ENCODE results near the gene TDRD3. TPM values are rescaled to one million over a fixed set of nuclear protein-coding genes. Genes with fewer than 3 reads are reported as not detected.
A peak's percentile ranks its signal among the peaks of the same experiment; 100 is the strongest.
"Not testable (repeated sequence)": the region's sequence is repeated elsewhere in the genome, so short reads cannot be mapped to it uniquely, and the experiment has no call there.

Gene TDRD3
- total and polyA plus RNA-seq, 5 donors: 14.8 to 59.0 (median 50.7) TPM

DNA sequence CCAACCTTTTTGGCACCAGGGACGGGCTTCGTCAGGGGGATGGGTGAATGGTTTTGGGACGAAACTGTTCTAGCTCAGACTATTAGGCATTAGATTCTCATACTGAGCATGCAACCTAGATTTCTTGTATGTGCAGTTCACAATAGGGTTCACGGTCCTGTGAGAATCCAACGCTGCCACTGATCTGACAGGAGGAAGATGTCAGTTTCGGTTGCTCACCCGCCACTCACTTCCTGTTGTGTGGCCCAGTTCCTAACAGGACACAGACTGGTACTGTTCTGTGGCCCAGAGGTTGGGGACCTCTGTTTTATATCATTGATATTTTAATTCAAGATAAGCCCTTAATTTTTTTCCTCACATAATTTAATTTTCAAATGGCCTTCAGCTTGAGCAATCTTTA is 26.7 kb upstream of the TDRD3 start:
- WGBS: 72% methylated on average over 7 of the region's 7 CpGs

DNA sequence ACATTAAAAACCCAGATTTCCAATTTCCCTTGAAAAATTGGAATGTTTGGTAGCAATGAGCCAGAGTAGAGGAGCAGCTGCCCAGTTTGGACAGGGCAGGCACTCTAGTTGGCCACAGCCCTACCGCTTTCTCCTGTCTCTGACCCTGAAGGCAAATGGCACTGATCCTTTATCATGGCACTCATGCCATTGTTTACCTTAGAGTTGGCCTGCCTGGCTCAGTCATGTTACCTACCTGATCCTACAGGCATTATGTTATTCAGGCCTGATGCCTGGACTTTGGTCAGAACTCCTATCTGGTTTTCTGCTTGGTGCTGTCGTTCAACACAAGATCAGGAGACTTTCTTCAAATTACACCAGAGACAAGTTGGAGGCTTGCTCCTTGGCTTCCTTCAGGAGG is 24.9 kb upstream of the TDRD3 start:
- ATAC-seq (no peak), DNase-seq (no peak)
- no peaks in the 10 kb centered on the region for H3K4me1 ChIP-seq (ENCODE audit: control insufficient read depth, insufficient read depth, low read length)
- intact Hi-C loops (cut with DNase I): no loop called here
- H3K27me3 ChIP-seq (ENCODE audit: control insufficient read depth, insufficient read depth): peaks cover 3% of the 10 kb centered on the region
- H3K27ac ChIP-seq (ENCODE audit: low read length): no peak overlapping the region
- no peaks in the 10 kb centered on the region for H3K9me3 ChIP-seq (ENCODE audit: control insufficient read depth, low read length)
- WGBS: 93% methylated on average over 2 of the region's 2 CpGs
- H3K4me3 ChIP-seq (ENCODE audit: low read length): no peak overlapping the region

More for the DNA sequence above, 26.7 kb upstream of the TDRD3 start:
- H3K27me3 ChIP-seq (ENCODE audit: control insufficient read depth, insufficient read depth): peaks cover 3% of the 10 kb centered on the region
- DNase-seq (no peak), ATAC-seq (no peak)
- no peaks in the 10 kb centered on the region for H3K9me3 ChIP-seq (ENCODE audit: control insufficient read depth, low read length)
- no peak overlapping the region for H3K27ac ChIP-seq (ENCODE audit: low read length)
- no peaks in the 10 kb centered on the region for H3K4me1 ChIP-seq (ENCODE audit: control insufficient read depth, insufficient read depth, low read length)
- intact Hi-C loops (cut with DNase I): no loop called here
- H3K4me3 ChIP-seq (ENCODE audit: low read length): no peak overlapping the region

DNA sequence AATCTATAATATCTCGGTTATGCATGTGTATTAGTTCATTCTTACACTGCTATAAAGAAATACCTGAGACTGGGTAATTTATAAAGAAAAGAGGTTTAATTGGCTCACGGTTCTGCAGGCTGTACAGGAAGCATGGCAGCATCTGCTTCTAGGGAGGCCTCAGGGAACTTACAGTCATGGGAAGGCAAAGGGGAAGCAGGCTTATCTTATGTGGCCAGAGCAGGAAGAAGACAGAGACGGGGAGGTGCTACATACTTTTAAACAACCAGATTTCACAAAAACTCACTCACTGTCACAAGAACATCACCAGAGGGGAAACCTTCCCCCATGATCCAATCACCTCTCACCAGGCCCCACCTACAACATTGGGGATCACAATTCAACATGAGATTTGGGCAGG is 17.7 kb upstream of the TDRD3 start:
- H3K4me1 ChIP-seq (ENCODE audit: control insufficient read depth, insufficient read depth, low read length); intact Hi-C loops (cut with DNase I); H3K4me3 ChIP-seq (ENCODE audit: low read length); H3K9me3 ChIP-seq (ENCODE audit: control insufficient read depth, low read length); DNase-seq; H3K27me3 ChIP-seq (ENCODE audit: control insufficient read depth, insufficient read depth); H3K27ac ChIP-seq (ENCODE audit: low read length); ATAC-seq: not testable (repeated sequence)
- WGBS: 73% methylated on average over 3 of the region's 3 CpGs

DNA sequence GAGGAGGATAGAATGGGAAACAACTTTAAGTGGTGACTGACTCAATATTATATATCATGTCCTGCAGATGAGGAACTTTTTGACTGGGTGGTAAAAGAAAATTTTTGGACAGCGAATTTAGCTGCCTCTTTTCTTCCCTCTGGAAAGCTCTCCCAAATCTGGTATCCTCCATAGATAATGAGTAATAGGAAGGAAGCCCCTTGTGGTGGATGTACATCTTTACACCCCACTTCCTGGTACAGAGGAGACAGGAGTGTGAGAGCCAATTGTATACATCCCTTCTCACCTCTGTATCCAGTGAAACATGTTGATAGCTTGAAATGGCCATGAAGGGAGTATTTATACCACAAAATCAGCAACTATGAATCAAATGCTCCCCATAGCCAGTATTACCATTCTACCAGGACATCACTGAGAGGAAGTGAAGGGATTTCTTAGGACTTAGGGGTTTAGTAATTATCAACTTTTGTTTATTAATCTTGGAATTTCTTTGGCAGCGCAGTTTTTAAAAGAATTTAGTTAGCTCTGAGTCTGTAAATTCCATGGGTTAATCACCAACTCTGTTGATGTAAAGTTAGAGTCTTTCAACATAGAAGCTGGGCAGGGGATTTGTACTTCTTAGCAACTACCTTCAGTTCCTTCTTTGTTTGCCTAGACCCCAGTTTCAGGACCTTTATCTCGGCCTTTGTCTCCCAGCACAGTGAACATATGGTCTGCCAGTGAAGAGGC is 17.0 kb upstream of the TDRD3 start:
- Histone ChIP-seq H3K9me3 (ENCODE audit: control insufficient read depth, low read length) (no peaks in the 10 kb centered on the region), H3K27ac (ENCODE audit: low read length) (no peak overlapping the region), H3K27me3 (ENCODE audit: control insufficient read depth, insufficient read depth) (no peaks in the 10 kb centered on the region), H3K4me3 (ENCODE audit: low read length) (no peak overlapping the region), H3K4me1 (ENCODE audit: control insufficient read depth, insufficient read depth, low read length) (no peaks in the 10 kb centered on the region)
- DNase-seq (no peak), ATAC-seq (no peak)
- intact Hi-C loops (cut with DNase I): no loop called here
- WGBS: 92% methylated on average over 3 of the region's 3 CpGs

GRCh38 chr13:60384911-60385310 is 12.1 kb upstream of the TDRD3 start:
- H3K27ac ChIP-seq (ENCODE audit: low read length): no peak overlapping the region
- H3K4me3 ChIP-seq (ENCODE audit: low read length): no peak overlapping the region
- no peaks in the 10 kb centered on the region for H3K27me3 ChIP-seq (ENCODE audit: control insufficient read depth, insufficient read depth)
- WGBS: 52% methylated on average over 4 of the region's 4 CpGs
- ATAC-seq: no peak
- no peaks in the 10 kb centered on the region for H3K9me3 ChIP-seq (ENCODE audit: control insufficient read depth, low read length)
- DNase-seq: no peak
- intact Hi-C loops (cut with DNase I): no loop called here
- no peaks in the 10 kb centered on the region for H3K4me1 ChIP-seq (ENCODE audit: control insufficient read depth, insufficient read depth, low read length)

- ATAC-seq (no peak), DNase-seq (no peak)
- 64% methylated on average over 2 of the region's 2 CpGs for whole genome bisulfite sequencing
- H3K4me3 ChIP-seq (ENCODE audit: low read length): no peak overlapping the region
- no peaks in the 10 kb centered on the region for H3K4me1 ChIP-seq (ENCODE audit: control insufficient read depth, insufficient read depth, low read length)
- no peak overlapping the region for H3K27ac ChIP-seq (ENCODE audit: low read length)
- no peaks in the 10 kb centered on the region for H3K27me3 ChIP-seq (ENCODE audit: control insufficient read depth, insufficient read depth)
- no peaks in the 10 kb centered on the region for H3K9me3 ChIP-seq (ENCODE audit: control insufficient read depth, low read length)
- intact Hi-C loops (cut with DNase I): no loop called here
Observed at GRCh38 chr13:60386250-60386649, 10.8 kb upstream of the TDRD3 start.

- no peaks in the 10 kb centered on the region for H3K27me3 ChIP-seq (ENCODE audit: control insufficient read depth, insufficient read depth)
- no peaks in the 10 kb centered on the region for H3K9me3 ChIP-seq (ENCODE audit: control insufficient read depth, low read length)
- no peak overlapping the region for H3K27ac ChIP-seq (ENCODE audit: low read length)
- no peak overlapping the region for H3K4me3 ChIP-seq (ENCODE audit: low read length)
- WGBS: 55% methylated on average over 3 of the region's 3 CpGs
- intact Hi-C loops (cut with DNase I): no loop called here
- ATAC-seq (no peak), DNase-seq (no peak)
- no peaks in the 10 kb centered on the region for H3K4me1 ChIP-seq (ENCODE audit: control insufficient read depth, insufficient read depth, low read length)
Observed at GRCh38 chr13:60392131-60392530, 4.9 kb upstream of the TDRD3 start.

GRCh38 chr13:60395971-60396782 is 843 bp upstream of the TDRD3 start:
- WGBS: under 1% methylated on average over 49 of the region's 49 CpGs
- intact Hi-C loops (cut with DNase I): no loop called here
- peak; percentile 98 for ATAC-seq

DNA sequence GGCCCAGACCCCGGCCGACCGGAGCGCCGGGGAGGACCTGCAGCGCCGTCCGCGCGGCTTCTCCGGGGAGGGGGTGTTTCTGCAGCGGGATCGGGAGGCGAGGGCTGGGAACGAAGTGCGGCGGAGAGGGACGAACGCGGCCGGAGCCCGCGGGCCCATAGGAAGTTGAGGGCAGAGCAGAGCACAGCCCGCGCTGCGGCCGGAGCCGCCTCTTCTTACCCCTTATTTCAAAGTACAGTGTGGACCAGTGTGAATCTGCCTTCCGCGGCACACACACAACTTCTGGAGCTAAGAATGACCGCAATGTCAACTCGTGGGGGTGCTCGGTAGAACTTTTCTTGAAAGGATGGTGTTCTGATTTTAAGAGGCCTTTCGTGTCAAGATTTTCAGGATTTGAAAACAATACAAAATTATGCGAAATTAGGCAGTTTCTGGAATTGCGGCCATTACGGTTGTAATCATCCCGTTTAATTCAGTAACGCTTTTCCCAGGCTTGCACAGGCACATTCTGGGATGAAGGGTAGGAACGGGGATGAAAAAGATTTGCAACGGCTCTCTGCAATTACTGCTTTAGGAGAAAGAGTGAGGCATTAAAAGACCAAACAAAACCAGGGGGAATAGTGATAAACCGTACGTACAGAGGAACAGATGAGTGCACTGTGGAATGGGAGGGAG is 821 bp downstream of the TDRD3 start:
- H3K4me3 ChIP-seq (ENCODE audit: low read length): peak overlapping the region; percentile 93
- WGBS: under 1% methylated on average over 43 of the region's 43 CpGs
- no peaks in the 10 kb centered on the region for H3K9me3 ChIP-seq (ENCODE audit: control insufficient read depth, low read length)
- no peaks in the 10 kb centered on the region for H3K27me3 ChIP-seq (ENCODE audit: control insufficient read depth, insufficient read depth)
- DNase-seq (peak; percentile 72 to 87 (median 86)), ATAC-seq (peak; percentile 25 to 37)
- intact Hi-C loops (cut with DNase I): no loop called here
- H3K27ac ChIP-seq (ENCODE audit: low read length): peak overlapping the region; percentile 97
- H3K4me1 ChIP-seq (ENCODE audit: control insufficient read depth, insufficient read depth, low read length): no peaks in the 10 kb centered on the region

More at GRCh38 chr13:60395971-60396782, 843 bp upstream of the TDRD3 start:
- Histone ChIP-seq H3K9me3 (ENCODE audit: control insufficient read depth, low read length) (no peaks in the 10 kb centered on the region), H3K4me3 (ENCODE audit: low read length) (peak overlapping the region; percentile 93), H3K27ac (ENCODE audit: low read length) (peak overlapping the region; percentile 93), H3K27me3 (ENCODE audit: control insufficient read depth, insufficient read depth) (no peaks in the 10 kb centered on the region), H3K4me1 (ENCODE audit: control insufficient read depth, insufficient read depth, low read length) (no peaks in the 10 kb centered on the region)
- DNase-seq: peak; percentile 93 to 97 (median 96)

DNA sequence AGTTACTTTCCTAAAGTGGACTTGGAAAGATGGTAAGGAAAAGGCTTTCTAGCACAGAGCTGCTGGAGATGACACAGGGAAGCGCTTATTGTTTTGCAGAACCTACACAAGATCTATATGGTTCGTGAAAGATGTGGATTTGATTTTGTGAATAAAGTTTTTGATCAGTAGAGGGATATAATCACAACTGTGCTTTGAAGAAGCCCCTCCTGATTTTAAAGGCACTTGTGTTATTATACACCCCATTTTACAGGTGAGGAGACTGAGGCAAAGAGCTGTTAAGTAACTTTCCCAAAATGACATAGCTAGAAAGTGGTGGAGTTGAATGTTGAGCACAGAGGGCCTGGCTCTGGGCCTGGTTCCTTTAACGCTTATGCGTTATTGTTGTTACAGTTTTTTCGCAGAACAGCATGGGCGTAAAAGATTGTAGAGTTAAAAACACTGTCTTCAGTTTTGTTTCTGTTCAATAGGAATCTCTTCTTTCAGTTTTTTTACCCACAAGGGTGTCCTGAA is 1.4 kb downstream of the TDRD3 start:
- H3K27me3 ChIP-seq (ENCODE audit: control insufficient read depth, insufficient read depth): no peaks in the 10 kb centered on the region
- no peaks in the 10 kb centered on the region for H3K4me1 ChIP-seq (ENCODE audit: control insufficient read depth, insufficient read depth, low read length)
- no peaks in the 10 kb centered on the region for H3K9me3 ChIP-seq (ENCODE audit: control insufficient read depth, low read length)
- H3K4me3 ChIP-seq (ENCODE audit: low read length): peak overlapping the region; percentile 93
- intact Hi-C loops (cut with DNase I): no loop called here
- DNase-seq (peak in 1 of 3 donors; percentile 34), ATAC-seq (no peak)
- 39% methylated on average over 6 of the region's 6 CpGs for WGBS
- H3K27ac ChIP-seq (ENCODE audit: low read length): peak overlapping the region; percentile 97
